Measurements from ENCODE around the gene GGCT.
"Not testable (repeated sequence)": the region's sequence is repeated elsewhere in the genome, so short reads cannot be mapped to it uniquely, and the experiment has no call there.

Gene GGCT

GRCh38 chr7:30515761-30516160, 11.1 kb upstream of the GGCT start:
- DNase-seq (ENCODE audit: low read depth, low spot score) = no peak

GRCh38 chr7:30514776-30515175, 10.1 kb upstream of the GGCT start:
- no peak for DNase-seq (ENCODE audit: low read depth, low spot score)

DNA sequence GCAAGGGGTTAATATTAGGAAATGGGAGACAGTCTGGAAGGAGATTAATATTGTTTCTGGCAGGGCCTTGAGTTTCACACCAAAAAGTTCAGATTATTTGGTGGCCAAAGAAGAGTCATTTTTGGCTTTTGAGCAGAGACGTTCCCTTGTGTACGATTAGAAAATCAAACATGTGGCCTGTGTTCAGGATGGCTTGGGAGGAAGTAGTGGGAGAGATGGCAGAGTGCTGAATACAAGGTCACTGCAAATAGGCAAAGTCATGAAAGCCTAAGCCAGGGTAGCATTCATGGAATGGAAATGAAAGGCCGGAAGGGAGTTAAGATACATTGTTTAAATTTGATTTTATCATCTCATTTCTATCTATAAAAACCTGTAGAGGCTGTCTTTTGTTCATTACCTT, 9.5 kb upstream of the GGCT start:
- DNase-seq (ENCODE audit: low read depth, low spot score) = no peak

DNA sequence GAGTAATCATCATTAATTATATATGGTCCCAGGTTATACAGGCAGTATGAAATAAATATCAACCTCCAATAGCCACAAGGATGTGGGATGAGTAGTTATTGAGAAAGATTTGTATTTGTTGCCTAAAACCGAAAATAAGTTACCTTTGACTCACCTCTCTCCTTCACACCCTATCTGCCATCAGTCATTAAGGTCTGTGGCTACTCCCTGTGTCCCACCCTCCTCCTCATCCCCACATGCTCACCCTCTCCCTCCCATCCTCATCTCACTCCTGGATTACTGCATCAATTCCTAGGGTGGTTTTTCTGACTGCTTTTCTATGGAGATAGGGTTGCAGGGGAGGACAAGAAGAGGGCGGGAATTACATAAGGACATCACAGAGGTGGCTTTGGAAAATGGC, 9.1 kb upstream of the GGCT start:
- DNase-seq (ENCODE audit: low read depth, low spot score) = no peak

DNA sequence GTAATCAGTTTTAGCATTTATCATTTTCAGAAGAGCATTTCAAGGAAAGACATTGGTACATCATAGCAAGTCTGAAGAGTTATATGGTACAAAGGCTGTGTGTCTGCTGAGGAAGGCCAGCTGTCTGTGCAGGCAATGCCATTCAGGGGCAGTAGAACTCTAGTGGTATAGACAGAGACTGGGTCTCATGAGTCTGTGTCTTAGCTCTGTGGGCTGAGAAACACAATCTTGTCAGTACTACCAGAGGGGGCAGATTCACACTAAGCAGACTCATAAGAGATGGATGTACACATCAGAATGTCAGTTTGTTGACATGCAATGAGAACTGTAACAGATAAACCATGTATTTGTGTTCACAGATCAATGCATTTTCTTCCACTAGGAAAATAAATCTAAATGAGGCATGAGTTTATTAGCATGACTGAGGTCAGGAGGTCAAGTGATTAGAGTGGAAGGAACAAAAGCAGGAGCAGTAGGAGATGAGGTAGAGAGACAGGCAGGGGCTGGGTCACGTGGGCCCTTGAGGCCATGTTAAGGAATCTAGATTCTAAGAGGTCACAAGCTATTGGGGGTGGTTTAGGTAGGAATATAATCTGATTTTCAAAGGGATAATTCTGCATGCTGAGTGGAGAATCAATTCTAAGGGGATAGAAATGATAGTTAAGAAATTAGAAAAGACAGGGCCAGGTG, 7.5 kb upstream of the GGCT start:
- DNase-seq (ENCODE audit: low read depth, low spot score) = no peak

- DNase-seq (ENCODE audit: low read depth, low spot score) = no peak
Observed at GRCh38 chr7:30511494-30511893, 6.9 kb upstream of the GGCT start.

GRCh38 chr7:30510124-30511075, 5.8 kb upstream of the GGCT start:
- DNase-seq (ENCODE audit: low read depth, low spot score) = no peak

- not testable (repeated sequence) for DNase-seq (ENCODE audit: low read depth, low spot score)
Observed at GRCh38 chr7:30509171-30509857, 4.7 kb upstream of the GGCT start.

- not testable (repeated sequence) for DNase-seq (ENCODE audit: low read depth, low spot score)
Observed at GRCh38 chr7:30507346-30507900, 2.8 kb upstream of the GGCT start.

DNA sequence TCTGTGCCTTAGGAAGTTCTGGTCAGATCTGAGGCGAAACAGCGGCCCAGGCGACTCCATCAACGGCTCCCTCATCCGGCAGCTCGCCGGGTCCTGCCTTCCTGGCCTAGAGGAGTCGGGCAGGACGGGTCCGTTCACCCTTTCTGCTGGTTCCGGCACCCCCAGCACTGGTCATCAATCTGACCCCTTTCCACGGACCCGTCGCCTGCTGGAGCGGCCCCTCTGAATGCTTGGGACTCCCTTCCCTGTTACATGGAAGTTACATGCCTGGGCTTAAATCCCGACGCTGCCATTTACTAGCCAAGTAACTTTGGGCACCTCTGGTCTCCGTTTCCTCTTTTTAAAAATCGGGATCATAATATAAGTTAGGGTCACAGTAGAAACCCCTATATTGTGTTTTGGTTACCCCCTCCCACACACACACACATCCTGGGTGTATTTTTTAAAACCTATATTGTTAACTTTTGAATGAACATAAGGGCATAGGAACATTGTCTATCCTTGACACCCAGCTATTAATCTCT, 607 bp upstream of the GGCT start:
- DNase-seq (ENCODE audit: low read depth, low spot score) = no peak

GRCh38 chr7:30503274-30504212, 1.1 kb downstream of the GGCT start:
- no peak for DNase-seq (ENCODE audit: low read depth, low spot score)

DNA sequence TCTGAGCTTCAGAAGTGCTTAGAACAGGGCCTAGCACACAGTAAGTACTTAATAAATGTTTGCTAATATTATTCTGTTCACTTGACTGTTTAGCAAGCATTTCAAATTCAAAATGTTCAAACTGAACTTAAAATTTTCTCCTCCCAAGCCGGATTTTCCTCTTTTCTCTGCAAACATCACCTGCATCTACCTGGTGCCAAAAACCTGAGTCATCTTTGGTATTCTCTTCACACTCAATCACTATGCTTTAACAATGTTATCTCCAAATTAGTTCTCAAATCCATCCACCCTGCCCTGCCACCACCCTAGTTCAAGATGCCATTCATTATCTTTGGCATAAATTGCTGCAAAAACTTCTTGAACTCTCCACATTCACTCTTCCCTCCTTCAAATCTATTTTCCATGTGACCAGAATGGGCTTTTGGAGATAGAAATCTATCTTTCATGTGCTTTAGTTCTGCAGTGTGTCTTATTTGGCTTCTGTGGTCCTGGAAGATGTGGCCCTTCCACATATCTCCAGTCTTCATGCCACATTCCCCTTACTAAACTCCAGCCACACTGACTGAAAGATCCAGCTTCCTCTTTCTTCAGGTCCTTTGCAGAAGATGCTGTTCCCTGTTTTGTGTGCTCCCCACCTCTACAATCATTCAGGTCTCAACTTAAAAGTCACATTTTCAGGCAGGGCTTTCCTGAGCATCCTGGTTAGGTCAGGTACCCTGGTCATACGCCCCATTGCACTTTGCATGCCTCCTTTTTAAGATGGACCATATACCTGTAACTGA, 2.0 kb downstream of the GGCT start:
- DNase-seq (ENCODE audit: low read depth, low spot score) = no peak

GRCh38 chr7:30501264-30501663, 3.4 kb downstream of the GGCT start:
- DNase-seq (ENCODE audit: low read depth, low spot score) = no peak

- no peak for DNase-seq (ENCODE audit: low read depth, low spot score)
Observed at GRCh38 chr7:30493228-30493627, 11.4 kb downstream of the GGCT start.

- no peak for DNase-seq (ENCODE audit: low read depth, low spot score)
Observed at GRCh38 chr7:30491417-30491816, 13.2 kb downstream of the GGCT start.

DNA sequence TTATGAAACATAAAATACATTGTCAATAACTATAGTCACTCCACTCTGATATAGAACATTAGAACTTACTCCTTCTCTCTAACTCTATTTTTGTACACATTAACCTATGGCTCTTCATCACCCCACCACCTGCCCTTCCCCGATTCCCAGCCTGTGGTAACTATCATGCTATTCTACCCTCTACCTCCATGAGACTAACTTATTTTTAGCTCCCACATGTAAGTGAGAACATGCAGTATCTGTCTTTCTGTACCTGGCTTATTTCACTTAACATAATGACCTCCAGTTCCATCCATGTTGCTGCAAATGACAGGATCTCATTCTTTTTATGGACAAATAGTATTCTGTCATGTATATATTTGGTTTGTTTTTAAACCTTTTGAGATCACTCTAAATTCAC, 17.3 kb downstream of the GGCT start:
- DNase-seq (ENCODE audit: low read depth, low spot score) = no peak

DNA sequence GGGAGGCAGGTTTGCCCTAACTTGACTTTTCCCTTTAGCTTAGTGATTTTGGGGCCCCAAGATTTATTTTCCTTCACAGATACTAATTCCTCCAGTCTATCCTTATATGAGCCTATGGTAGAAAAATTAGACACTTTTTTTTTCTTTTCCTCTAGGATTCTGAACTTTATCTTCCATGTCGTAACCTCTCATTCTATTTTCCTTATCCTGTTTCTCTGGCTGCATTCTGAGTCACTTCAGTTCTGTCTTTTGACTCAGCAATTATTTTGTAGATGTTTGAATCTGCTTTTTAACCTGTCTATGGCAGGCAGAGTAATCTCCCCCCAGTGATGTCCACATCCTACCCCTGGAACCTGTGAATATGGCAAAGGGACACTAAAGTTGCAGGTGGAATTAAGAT, 19.0 kb downstream of the GGCT start:
- DNase-seq (ENCODE audit: low read depth, low spot score) = no peak

- not testable (repeated sequence) for DNase-seq (ENCODE audit: low read depth, low spot score)
Observed at GRCh38 chr7:30481416-30481815, 23.2 kb downstream of the GGCT start.

DNA sequence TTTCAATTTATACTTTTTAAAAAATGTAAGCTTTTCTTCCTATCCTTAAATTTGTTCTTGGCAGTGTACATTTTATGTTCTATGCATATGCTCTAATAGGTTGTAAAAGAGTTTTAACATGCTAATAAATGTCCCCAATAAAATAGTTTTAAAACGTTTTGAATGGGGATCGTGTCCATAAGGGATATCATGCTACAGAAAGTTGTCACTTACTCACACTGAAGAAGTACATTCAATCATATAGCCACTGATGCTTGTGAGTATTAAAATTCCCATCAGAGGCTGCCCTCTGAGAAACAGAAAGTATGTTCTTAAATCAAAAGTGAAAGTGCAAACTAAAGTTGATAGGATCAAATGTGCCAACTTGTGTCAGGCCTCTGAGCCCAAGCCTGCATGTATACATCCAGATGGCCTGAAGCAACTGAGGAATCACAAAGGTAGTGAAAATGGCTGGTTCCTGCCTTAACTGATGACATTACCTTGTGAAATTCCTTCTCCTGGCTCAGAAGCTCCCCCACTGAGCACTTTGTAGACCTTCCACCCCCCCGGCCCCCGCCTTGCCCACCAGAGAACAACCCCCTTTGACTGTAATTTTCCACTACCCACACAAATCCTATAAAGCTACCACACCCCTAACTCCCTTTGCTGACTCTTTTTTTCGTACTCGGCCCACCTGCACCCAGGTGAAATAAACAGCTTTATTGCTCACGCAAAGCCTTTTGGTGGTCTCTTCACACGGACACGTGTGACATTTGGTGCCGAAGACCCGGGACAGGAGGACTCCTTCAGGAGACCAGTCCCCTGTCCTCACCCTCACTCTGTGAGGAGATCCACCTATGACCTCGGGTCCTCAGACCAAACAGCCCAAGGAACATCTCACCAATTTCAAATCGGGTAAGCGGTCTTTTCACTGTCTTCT, 25.2 kb downstream of the GGCT start:
- no peak for DNase-seq (ENCODE audit: low read depth, low spot score)

Measured in brain pericyte (primary cell).